ENCODE measurements around the gene NMU.

- TF ChIP-seq CREB5 (CRISPR knock-in tag; IDR thresholded peaks at IDR 0.05; ENCODE audit: low read depth) (no peak), ZFP3 (CRISPR knock-in tag; IDR thresholded peaks at IDR 0.05) (no peak), ZNF565 (CRISPR knock-in tag; conservative IDR thresholded peaks at IDR 0.05; ENCODE audit: low read depth) (no peak), ARNTL (CRISPR knock-in tag; IDR thresholded peaks at IDR 0.05; ENCODE audit: borderline replicate concordance, low read depth) (no peak), POU6F1 (CRISPR knock-in tag; IDR thresholded peaks at IDR 0.05; ENCODE audit: borderline replicate concordance, low read depth) (no peak), SNAI2 (CRISPR knock-in tag; IDR thresholded peaks at IDR 0.05) (no peak), PATZ1 (CRISPR knock-in tag; IDR thresholded peaks at IDR 0.05; ENCODE audit: borderline replicate concordance) (no peak), TSHZ2 (CRISPR knock-in tag; IDR thresholded peaks at IDR 0.05) (no peak), TOX (CRISPR knock-in tag; IDR thresholded peaks at IDR 0.05; ENCODE audit: borderline replicate concordance) (no peak), CSDC2 (CRISPR knock-in tag; IDR thresholded peaks at IDR 0.05) (no peak), GLIS3 (CRISPR knock-in tag; IDR thresholded peaks at IDR 0.05) (no peak), ZC3H10 (CRISPR knock-in tag; IDR thresholded peaks at IDR 0.05) (no peak)
Observed at GRCh38 chr4:55681430-55681829, 45.3 kb upstream of the NMU start.
